ENCODE measurements around the gene TSPAN6. TPM values are rescaled to one million over a fixed set of nuclear protein-coding genes. Genes with fewer than 3 reads are reported as not detected.

Gene TSPAN6
- total RNA-seq, 1 donor from 2014 or later = 36.0 TPM

- Histone ChIP-seq H3K27me3 (ENCODE audit: control insufficient read depth in 3 of 3, insufficient read depth in 3 of 3, low read length in 3 of 3) (peaks cover 0 to 6% (median 0%) of the 10 kb centered on the region in 3 donors), H3K27ac (ENCODE audit: low read depth, low read length) (no peak overlapping the region), H3K9me3 (ENCODE audit: control insufficient read depth in 3 of 3, low read length in 3 of 3) (no peaks in the 10 kb centered on the region), H3K4me3 (ENCODE audit: low read length in 3 of 3) (no peak overlapping the region), H3K9ac (ENCODE audit: low read depth in 1 of 3, low read length in 3 of 3) (no peak overlapping the region), H3K4me1 (ENCODE audit: control insufficient read depth in 3 of 3, insufficient read depth in 3 of 3, low read length in 3 of 3) (no peaks in the 10 kb centered on the region), H3K36me3 (ENCODE audit: control insufficient read depth in 3 of 3, insufficient read depth in 3 of 3, low read length in 3 of 3) (peaks cover 0 to 15% (median 3%) of the 10 kb centered on the region in 3 donors)
Measured at GRCh38 chrX:100625985-100626491, 10.6 kb downstream of the TSPAN6 start.

- Histone ChIP-seq H3K27ac (ENCODE audit: low read depth, low read length) (no peak overlapping the region), H3K4me1 (ENCODE audit: control insufficient read depth in 3 of 3, insufficient read depth in 3 of 3, low read length in 3 of 3) (no peaks in the 10 kb centered on the region), H3K36me3 (ENCODE audit: control insufficient read depth in 3 of 3, insufficient read depth in 3 of 3, low read length in 3 of 3) (no peaks in the 10 kb centered on the region), H3K4me3 (ENCODE audit: low read length in 3 of 3) (no peak overlapping the region), H3K9me3 (ENCODE audit: control insufficient read depth in 3 of 3, low read length in 3 of 3) (no peaks in the 10 kb centered on the region), H3K27me3 (ENCODE audit: control insufficient read depth in 3 of 3, insufficient read depth in 3 of 3, low read length in 3 of 3) (no peaks in the 10 kb centered on the region), H3K9ac (ENCODE audit: low read depth in 1 of 3, low read length in 3 of 3) (no peak overlapping the region)
Measured at GRCh38 chrX:100623001-100623400, 13.6 kb downstream of the TSPAN6 start.

- no peaks in the 10 kb centered on the region for H3K9me3 ChIP-seq (ENCODE audit: control insufficient read depth in 3 of 3, low read length in 3 of 3)
- H3K27me3 ChIP-seq (ENCODE audit: control insufficient read depth in 3 of 3, insufficient read depth in 3 of 3, low read length in 3 of 3) = no peaks in the 10 kb centered on the region
- H3K4me1 ChIP-seq (ENCODE audit: control insufficient read depth in 3 of 3, insufficient read depth in 3 of 3, low read length in 3 of 3) = no peaks in the 10 kb centered on the region
- H3K4me3 ChIP-seq (ENCODE audit: low read length in 3 of 3) = no peak overlapping the region
- no peaks in the 10 kb centered on the region for H3K36me3 ChIP-seq (ENCODE audit: control insufficient read depth in 3 of 3, insufficient read depth in 3 of 3, low read length in 3 of 3)
- no peak overlapping the region for H3K27ac ChIP-seq (ENCODE audit: low read depth, low read length)
- no peak overlapping the region for H3K9ac ChIP-seq (ENCODE audit: low read depth in 1 of 3, low read length in 3 of 3)
Measured at GRCh38 chrX:100615005-100615404, 21.6 kb downstream of the TSPAN6 start.

- Histone ChIP-seq H3K4me1 (ENCODE audit: control insufficient read depth in 3 of 3, insufficient read depth in 3 of 3, low read length in 3 of 3) (no peaks in the 10 kb centered on the region), H3K36me3 (ENCODE audit: control insufficient read depth in 3 of 3, insufficient read depth in 3 of 3, low read length in 3 of 3) (no peaks in the 10 kb centered on the region), H3K9me3 (ENCODE audit: control insufficient read depth in 3 of 3, low read length in 3 of 3) (no peaks in the 10 kb centered on the region), H3K27ac (ENCODE audit: low read depth, low read length) (no peak overlapping the region), H3K27me3 (ENCODE audit: control insufficient read depth in 3 of 3, insufficient read depth in 3 of 3, low read length in 3 of 3) (peaks cover 0 to 3% (median 0%) of the 10 kb centered on the region in 3 donors), H3K4me3 (ENCODE audit: low read length in 3 of 3) (no peak overlapping the region), H3K9ac (ENCODE audit: low read depth in 1 of 3, low read length in 3 of 3) (no peak overlapping the region)
Measured at GRCh38 chrX:100611951-100612350, 24.7 kb downstream of the TSPAN6 start.

DNA sequence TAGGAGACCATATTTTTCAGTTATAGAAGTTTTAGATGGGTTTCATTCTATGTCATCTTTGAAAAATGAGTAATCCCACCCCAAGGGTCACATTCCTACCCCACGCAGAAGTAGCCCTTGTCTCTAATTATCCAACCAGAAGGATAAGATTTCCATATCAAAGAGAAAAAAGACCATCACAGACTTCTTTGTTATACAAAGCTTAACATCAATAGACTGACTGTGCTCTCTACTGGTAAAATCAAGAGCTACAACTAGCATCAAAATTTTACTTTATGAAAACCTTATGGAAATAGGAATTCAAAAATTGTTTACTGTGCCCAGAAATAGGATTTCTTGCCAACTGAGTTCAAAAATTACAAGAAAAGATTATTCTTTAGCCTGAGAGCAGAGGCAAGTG is 27.0 kb downstream of the TSPAN6 start:
- H3K9ac ChIP-seq (ENCODE audit: low read depth in 1 of 3, low read length in 3 of 3) = no peak overlapping the region
- peaks cover 0 to 3% (median 0%) of the 10 kb centered on the region in 3 donors for H3K27me3 ChIP-seq (ENCODE audit: control insufficient read depth in 3 of 3, insufficient read depth in 3 of 3, low read length in 3 of 3)
- H3K4me3 ChIP-seq (ENCODE audit: low read length in 3 of 3) = no peak overlapping the region
- H3K4me1 ChIP-seq (ENCODE audit: control insufficient read depth in 3 of 3, insufficient read depth in 3 of 3, low read length in 3 of 3) = no peaks in the 10 kb centered on the region
- H3K36me3 ChIP-seq (ENCODE audit: control insufficient read depth in 3 of 3, insufficient read depth in 3 of 3, low read length in 3 of 3) = no peaks in the 10 kb centered on the region
- no peak overlapping the region for H3K27ac ChIP-seq (ENCODE audit: low read depth, low read length)
- no peaks in the 10 kb centered on the region for H3K9me3 ChIP-seq (ENCODE audit: control insufficient read depth in 3 of 3, low read length in 3 of 3)

DNA sequence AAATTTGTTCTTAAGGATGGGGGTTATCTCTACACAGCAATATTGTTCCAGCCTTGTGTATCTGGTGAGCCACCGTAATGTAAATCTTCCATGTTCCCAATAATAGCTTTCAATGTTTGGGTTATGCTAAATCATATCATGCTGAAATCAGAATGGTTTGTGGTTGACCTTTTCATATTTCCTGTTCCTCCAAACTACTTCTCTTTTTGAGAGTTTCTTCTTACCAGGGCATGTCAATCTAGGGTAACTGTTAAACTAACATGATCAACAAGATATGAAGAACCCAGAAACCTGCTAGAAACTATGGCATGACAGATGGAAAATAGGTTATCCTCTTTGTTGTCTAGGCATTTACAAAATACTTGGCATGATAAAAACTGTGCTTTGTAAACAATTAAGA is 29.9 kb downstream of the TSPAN6 start:
- Histone ChIP-seq H3K9ac (ENCODE audit: low read depth in 1 of 3, low read length in 3 of 3) (no peak overlapping the region), H3K4me1 (ENCODE audit: control insufficient read depth in 3 of 3, insufficient read depth in 3 of 3, low read length in 3 of 3) (no peaks in the 10 kb centered on the region), H3K27ac (ENCODE audit: low read depth, low read length) (no peak overlapping the region), H3K27me3 (ENCODE audit: control insufficient read depth in 3 of 3, insufficient read depth in 3 of 3, low read length in 3 of 3) (peaks cover 0 to 6% (median 0%) of the 10 kb centered on the region in 3 donors), H3K4me3 (ENCODE audit: low read length in 3 of 3) (no peak overlapping the region), H3K9me3 (ENCODE audit: control insufficient read depth in 3 of 3, low read length in 3 of 3) (no peaks in the 10 kb centered on the region), H3K36me3 (ENCODE audit: control insufficient read depth in 3 of 3, insufficient read depth in 3 of 3, low read length in 3 of 3) (no peaks in the 10 kb centered on the region)

GRCh38 chrX:100600758-100601157 is 35.8 kb downstream of the TSPAN6 start:
- Histone ChIP-seq H3K4me3 (ENCODE audit: low read length in 3 of 3) (no peak overlapping the region), H3K4me1 (ENCODE audit: control insufficient read depth in 3 of 3, insufficient read depth in 3 of 3, low read length in 3 of 3) (no peaks in the 10 kb centered on the region), H3K9ac (ENCODE audit: low read depth in 1 of 3, low read length in 3 of 3) (no peak overlapping the region), H3K36me3 (ENCODE audit: control insufficient read depth in 3 of 3, insufficient read depth in 3 of 3, low read length in 3 of 3) (no peaks in the 10 kb centered on the region), H3K9me3 (ENCODE audit: control insufficient read depth in 3 of 3, low read length in 3 of 3) (no peaks in the 10 kb centered on the region), H3K27ac (ENCODE audit: low read depth, low read length) (no peak overlapping the region), H3K27me3 (ENCODE audit: control insufficient read depth in 3 of 3, insufficient read depth in 3 of 3, low read length in 3 of 3) (peaks cover 0 to 3% (median 0%) of the 10 kb centered on the region in 3 donors)

DNA sequence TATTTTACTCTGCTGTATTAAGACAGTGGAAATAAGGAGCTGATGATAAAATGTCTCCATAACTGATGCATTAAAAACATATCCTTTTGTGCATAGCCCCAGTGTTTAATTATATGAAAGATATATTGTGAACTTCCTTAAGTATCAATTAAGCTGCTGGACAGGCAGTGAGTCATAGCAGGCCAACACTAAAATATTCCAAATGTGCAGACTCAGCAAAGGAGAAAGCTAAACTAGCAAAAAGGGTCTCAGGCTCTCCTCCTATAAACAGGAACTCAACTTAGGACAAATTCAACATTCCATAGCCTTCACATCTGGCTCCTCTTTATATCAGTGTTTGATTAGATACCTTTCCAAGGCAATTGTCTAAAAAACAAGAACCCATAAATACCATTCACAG is 36.3 kb downstream of the TSPAN6 start:
- no peaks in the 10 kb centered on the region for H3K36me3 ChIP-seq (ENCODE audit: control insufficient read depth in 3 of 3, insufficient read depth in 3 of 3, low read length in 3 of 3)
- H3K4me1 ChIP-seq (ENCODE audit: control insufficient read depth in 3 of 3, insufficient read depth in 3 of 3, low read length in 3 of 3) = no peaks in the 10 kb centered on the region
- H3K9me3 ChIP-seq (ENCODE audit: control insufficient read depth in 3 of 3, low read length in 3 of 3) = no peaks in the 10 kb centered on the region
- peaks cover 0 to 3% (median 0%) of the 10 kb centered on the region in 3 donors for H3K27me3 ChIP-seq (ENCODE audit: control insufficient read depth in 3 of 3, insufficient read depth in 3 of 3, low read length in 3 of 3)
- H3K27ac ChIP-seq (ENCODE audit: low read depth, low read length) = no peak overlapping the region
- H3K9ac ChIP-seq (ENCODE audit: low read depth in 1 of 3, low read length in 3 of 3) = no peak overlapping the region
- no peak overlapping the region for H3K4me3 ChIP-seq (ENCODE audit: low read length in 3 of 3)

GRCh38 chrX:100599456-100599855 is 37.1 kb downstream of the TSPAN6 start:
- Histone ChIP-seq H3K9ac (ENCODE audit: low read depth in 1 of 3, low read length in 3 of 3) (no peak overlapping the region), H3K27me3 (ENCODE audit: control insufficient read depth in 3 of 3, insufficient read depth in 3 of 3, low read length in 3 of 3) (peaks cover 0 to 3% (median 0%) of the 10 kb centered on the region in 3 donors), H3K4me1 (ENCODE audit: control insufficient read depth in 3 of 3, insufficient read depth in 3 of 3, low read length in 3 of 3) (no peaks in the 10 kb centered on the region), H3K9me3 (ENCODE audit: control insufficient read depth in 3 of 3, low read length in 3 of 3) (no peaks in the 10 kb centered on the region), H3K4me3 (ENCODE audit: low read length in 3 of 3) (no peak overlapping the region), H3K36me3 (ENCODE audit: control insufficient read depth in 3 of 3, insufficient read depth in 3 of 3, low read length in 3 of 3) (no peaks in the 10 kb centered on the region), H3K27ac (ENCODE audit: low read depth, low read length) (no peak overlapping the region)

GRCh38 chrX:100596601-100597000 is 40.0 kb downstream of the TSPAN6 start:
- Histone ChIP-seq H3K9ac (ENCODE audit: low read depth in 1 of 3, low read length in 3 of 3) (no peak overlapping the region), H3K9me3 (ENCODE audit: control insufficient read depth in 3 of 3, low read length in 3 of 3) (no peaks in the 10 kb centered on the region), H3K4me1 (ENCODE audit: control insufficient read depth in 3 of 3, insufficient read depth in 3 of 3, low read length in 3 of 3) (no peaks in the 10 kb centered on the region), H3K4me3 (ENCODE audit: low read length in 3 of 3) (no peak overlapping the region), H3K36me3 (ENCODE audit: control insufficient read depth in 3 of 3, insufficient read depth in 3 of 3, low read length in 3 of 3) (no peaks in the 10 kb centered on the region), H3K27me3 (ENCODE audit: control insufficient read depth in 3 of 3, insufficient read depth in 3 of 3, low read length in 3 of 3) (no peaks in the 10 kb centered on the region), H3K27ac (ENCODE audit: low read depth, low read length) (no peak overlapping the region)
